Erythroblast (primary cell): ENCODE measurements around the gene IGFLR1.

Experiments used
- DNase-seq, 2 experiments: peaks; one replicate each; lab custom pipeline; 2025; lab: John Stamatoyannopoulos, UW
- GATA1 ChIP-seq: IDR thresholded peaks from 2 replicates; pipeline ENCODE4 v1.6.1; 2011; ENCODE audit warnings: low read depth, mild to moderate bottlenecking, control low read depth, low read length, moderate library complexity
- POLR2A ChIP-seq: IDR thresholded peaks from 2 replicates; pipeline ENCODE4 v1.6.1; 2011; ENCODE audit warnings: mild to moderate bottlenecking, low read length

Gene IGFLR1

GRCh38 chr19:35742121-35742724 lies at the start of gene IGFLR1:
IGFLR1 (minus strand) TSS chr19:35742452; CDS start chr19:35741180, 1,272 bp downstream.
- no peak for DNase-seq
- TF ChIP-seq GATA1 (no peak), POLR2A (no peak)

- no peak for DNase-seq
- TF ChIP-seq POLR2A (no peak), GATA1 (no peak)
Observed at GRCh38 chr19:35791814-35792279, 49.6 kb upstream of the IGFLR1 start.

DNA sequence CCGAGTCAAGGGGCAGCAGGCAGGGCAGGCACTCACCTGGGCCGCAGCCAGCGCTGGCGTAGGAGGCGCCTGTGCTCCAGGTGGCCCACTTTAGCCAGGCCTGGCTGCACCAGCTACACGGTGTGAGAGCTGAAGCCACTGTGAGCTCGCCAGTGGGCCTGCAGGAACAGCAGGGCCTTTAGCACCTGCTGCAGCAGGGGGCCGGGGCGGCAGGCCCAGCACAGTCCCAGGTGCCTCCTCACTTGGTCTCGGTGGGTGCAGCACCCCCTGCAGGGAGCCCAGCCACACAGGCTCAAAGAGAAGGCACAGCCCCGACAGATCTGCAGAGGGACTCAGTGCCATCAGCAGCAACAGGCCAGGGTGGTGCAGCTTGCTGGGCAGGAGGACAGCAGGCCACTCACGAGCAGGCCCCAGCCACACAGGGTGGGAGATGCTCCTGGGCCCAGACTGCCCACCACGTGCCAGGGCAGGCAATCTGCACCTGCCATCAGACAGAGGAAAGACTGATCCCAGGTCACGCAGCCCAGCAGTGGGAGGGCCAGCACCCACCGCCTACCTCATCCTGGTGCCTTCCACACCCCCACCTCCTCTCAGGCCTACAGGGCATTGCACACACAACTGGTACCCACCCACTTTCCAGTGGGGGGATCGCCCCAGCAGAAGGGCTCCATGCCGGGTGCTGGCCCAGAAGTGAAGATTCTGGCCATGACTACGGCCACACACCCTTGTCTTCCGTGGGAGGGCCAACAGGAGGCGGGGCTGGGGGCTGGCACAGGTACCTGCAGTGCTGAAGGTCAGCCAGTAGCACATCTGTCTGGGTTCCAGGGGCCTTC lies 48.9 kb upstream of the IGFLR1 start:
- TF ChIP-seq POLR2A: no peak
- TF ChIP-seq GATA1: no peak
- DNase-seq: no peak

GRCh38 chr19:35789978-35790944 lies 48.0 kb upstream of the IGFLR1 start:
- no peak for DNase-seq
- TF ChIP-seq POLR2A (no peak), GATA1 (no peak)

- DNase-seq: no peak
- TF ChIP-seq POLR2A (no peak), GATA1 (no peak)
Observed at GRCh38 chr19:35789195-35789977, 47.1 kb upstream of the IGFLR1 start.

- DNase-seq: no peak
- no peak for TF ChIP-seq GATA1
- no peak for TF ChIP-seq POLR2A
Observed at GRCh38 chr19:35788205-35788960, 46.1 kb upstream of the IGFLR1 start.

- TF ChIP-seq GATA1 (no peak), POLR2A (no peak)
- no peak for DNase-seq
Observed at GRCh38 chr19:35787227-35787799, 45.1 kb upstream of the IGFLR1 start.

DNA sequence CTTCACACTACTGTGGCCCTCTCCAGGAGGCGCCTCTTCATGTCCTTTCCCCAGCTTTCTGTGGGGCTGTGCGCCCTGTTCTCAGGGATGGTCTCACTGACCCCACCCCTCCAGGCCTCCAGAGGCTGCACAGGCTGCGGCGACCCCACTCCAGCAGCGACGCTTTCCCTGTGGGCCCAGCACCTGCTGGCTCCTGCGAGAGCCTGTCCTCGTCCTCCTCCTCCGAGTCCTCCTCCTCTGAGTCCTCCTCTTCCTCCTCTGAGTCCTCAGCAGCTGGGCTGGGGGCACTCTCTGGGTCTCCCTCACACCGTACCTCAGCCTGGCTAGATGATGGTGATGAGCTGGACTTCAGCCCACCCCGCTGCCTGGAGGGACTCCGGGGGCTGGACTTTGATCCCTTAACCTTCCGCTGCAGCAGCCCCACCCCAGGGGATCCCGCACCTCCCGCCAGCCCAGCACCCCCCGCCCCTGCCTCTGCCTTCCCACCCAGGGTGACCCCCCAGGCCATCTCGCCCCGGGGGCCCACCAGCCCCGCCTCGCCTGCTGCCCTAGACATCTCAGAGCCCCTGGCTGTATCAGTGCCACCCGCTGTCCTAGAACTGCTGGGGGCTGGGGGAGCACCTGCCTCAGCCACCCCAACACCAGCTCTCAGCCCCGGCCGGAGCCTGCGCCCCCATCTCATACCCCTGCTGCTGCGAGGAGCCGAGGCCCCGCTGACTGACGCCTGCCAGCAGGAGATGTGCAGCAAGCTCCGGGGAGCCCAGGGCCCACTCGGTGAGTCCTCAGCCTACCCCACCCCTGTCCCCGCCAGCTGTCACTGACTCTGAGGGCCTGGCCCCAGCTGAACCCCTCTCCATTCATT lies 44.3 kb upstream of the IGFLR1 start:
- no peak for DNase-seq
- TF ChIP-seq GATA1 (no peak), POLR2A (no peak)

- DNase-seq: no peak
- TF ChIP-seq GATA1: no peak
- no peak for TF ChIP-seq POLR2A
Observed at GRCh38 chr19:35785339-35785627, 43.0 kb upstream of the IGFLR1 start.

DNA sequence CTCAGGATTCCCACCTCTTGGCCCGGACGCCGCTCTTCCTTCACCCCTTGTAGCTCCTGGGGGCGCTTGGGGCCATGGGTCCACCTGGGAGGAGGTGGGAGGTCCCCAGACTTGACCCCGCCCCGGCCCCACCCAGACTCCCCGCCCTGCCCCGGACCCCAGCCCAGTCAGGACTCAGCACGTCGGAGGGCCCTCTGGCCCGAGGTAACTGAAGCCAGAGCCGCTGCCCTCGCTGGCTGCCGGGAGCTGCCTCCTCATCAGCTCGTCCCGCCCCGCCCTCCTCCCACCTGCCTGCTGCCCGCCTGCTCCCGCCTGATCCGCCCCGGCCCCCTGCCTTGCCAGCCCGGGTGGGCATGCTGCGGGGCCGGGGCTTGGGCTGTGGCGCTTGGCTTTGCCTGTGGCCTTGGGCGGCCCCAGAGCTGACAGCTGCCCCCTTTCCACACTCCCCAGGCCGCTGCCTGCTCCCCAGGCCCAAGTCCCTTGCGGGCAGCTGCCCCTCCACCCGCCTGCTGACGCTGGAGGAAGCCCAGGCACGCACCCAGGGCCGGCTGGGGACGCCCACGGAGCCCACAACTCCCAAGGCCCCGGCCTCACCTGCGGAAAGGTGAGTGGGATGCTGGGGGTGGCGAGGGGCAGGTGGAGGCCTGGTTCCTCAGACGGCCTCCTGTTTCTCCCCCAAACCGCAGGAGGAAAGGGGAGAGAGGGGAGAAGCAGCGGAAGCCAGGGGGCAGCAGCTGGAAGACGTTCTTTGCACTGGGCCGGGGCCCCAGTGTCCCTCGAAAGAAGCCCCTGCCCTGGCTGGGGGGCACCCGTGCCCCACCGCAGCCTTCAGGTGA lies 42.5 kb upstream of the IGFLR1 start:
- DNase-seq: no peak
- TF ChIP-seq GATA1 (no peak), POLR2A (no peak)
